ENCODE measurements around the gene CD2AP.

DNA sequence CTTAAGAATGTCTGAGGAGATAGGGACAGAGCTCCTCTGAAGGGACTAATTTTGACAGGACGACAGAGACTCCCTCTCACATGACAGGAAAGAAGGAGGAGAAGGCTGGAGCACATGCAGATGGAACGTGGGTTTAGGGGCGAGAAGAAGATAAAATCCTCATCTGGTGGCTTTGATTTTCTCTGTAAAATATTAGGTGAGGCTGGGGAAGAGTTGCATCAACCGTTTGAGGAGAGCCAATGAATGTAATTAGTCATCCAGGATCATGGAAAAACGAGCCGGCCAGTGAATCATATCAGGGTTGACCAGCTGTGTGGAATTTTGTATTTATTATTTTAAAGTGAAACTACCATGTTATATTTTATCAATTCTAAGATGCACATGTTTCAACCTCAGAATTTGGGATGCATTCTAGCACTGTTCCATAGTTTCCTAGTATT lies 173.9 kb downstream of the CD2AP start:
- TF ChIP-seq, protein P1, sequence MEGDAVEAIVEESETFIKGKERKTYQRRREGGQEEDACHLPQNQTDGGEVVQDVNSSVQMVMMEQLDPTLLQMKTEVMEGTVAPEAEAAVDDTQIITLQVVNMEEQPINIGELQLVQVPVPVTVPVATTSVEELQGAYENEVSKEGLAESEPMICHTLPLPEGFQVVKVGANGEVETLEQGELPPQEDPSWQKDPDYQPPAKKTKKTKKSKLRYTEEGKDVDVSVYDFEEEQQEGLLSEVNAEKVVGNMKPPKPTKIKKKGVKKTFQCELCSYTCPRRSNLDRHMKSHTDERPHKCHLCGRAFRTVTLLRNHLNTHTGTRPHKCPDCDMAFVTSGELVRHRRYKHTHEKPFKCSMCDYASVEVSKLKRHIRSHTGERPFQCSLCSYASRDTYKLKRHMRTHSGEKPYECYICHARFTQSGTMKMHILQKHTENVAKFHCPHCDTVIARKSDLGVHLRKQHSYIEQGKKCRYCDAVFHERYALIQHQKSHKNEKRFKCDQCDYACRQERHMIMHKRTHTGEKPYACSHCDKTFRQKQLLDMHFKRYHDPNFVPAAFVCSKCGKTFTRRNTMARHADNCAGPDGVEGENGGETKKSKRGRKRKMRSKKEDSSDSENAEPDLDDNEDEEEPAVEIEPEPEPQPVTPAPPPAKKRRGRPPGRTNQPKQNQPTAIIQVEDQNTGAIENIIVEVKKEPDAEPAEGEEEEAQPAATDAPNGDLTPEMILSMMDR (IDR thresholded peaks at IDR 0.05), result no peak
- no peak for TF ChIP-seq POLR2AphosphoS5 (IDR thresholded peaks at IDR 0.05)

Data from gastroesophageal sphincter (tissue), 3 donors.